Smooth muscle cell (in vitro differentiated cells): Measurements from ENCODE around the gene FAM98A. TPM values are rescaled to one million over a fixed set of nuclear protein-coding genes. Genes with fewer than 3 reads are reported as not detected.

Experiments used
- DNase-seq: peaks from one replicate; lab custom pipeline; 2025; ENCODE audit not compliant: unreplicated experiment; lab: John Stamatoyannopoulos, UW
- H2AFZ ChIP-seq: fragments of 200-600 bp; sonication (generic); 2 replicates; pipeline ENCODE4 v1.6.0; 2016; ENCODE audit warnings: antibody characterized with exemption, low read depth, mild to moderate bottlenecking
- H3F3A ChIP-seq: fragments of 200-600 bp; sonication (generic); 2 replicates; pipeline ENCODE4 v1.6.0; 2017; ENCODE audit warnings: antibody characterized with exemption, low read depth
- H3K27ac ChIP-seq: fragments of 200-600 bp; sonication (generic); 2 replicates; pipeline ENCODE4 v1.5.1; 2016; ENCODE audit warnings: low read depth, mild to moderate bottlenecking
- H3K27me3 ChIP-seq: fragments of 200-600 bp; sonication (generic); 2 replicates; pipeline ENCODE4 v1.6.1; 2016; ENCODE audit warnings: low read depth, mild to moderate bottlenecking
- H3K36me3 ChIP-seq: fragments of 200-600 bp; sonication (generic); 2 replicates; pipeline ENCODE4 v1.5.1; 2016; ENCODE audit warnings: low read depth
- H3K4me1 ChIP-seq: fragments of 200-600 bp; sonication (generic); 2 replicates; pipeline ENCODE4 v1.5.1; 2016; ENCODE audit warnings: low read depth
- H3K4me2 ChIP-seq: fragments of 200-600 bp; sonication (generic); 2 replicates; pipeline ENCODE4 v1.6.0; 2016; ENCODE audit warnings: mild to moderate bottlenecking
- H3K4me3 ChIP-seq: fragments of 200-600 bp; sonication (generic); 2 replicates; pipeline ENCODE4 v1.5.1; 2016; ENCODE audit warnings: mild to moderate bottlenecking
- H3K79me2 ChIP-seq: fragments of 200-600 bp; sonication (generic); 2 replicates; pipeline ENCODE4 v1.6.0; 2016; ENCODE audit warnings: low read depth, mild to moderate bottlenecking
- H3K9ac ChIP-seq: fragments of 200-600 bp; sonication (generic); 2 replicates; pipeline ENCODE4 v1.6.0; 2016; ENCODE audit warnings: low read depth
- H3K9me3 ChIP-seq: fragments of 200-600 bp; sonication (generic); replicated peaks from 2 replicates; pipeline ENCODE4 v1.5.1; 2016; ENCODE audit warnings: low read depth
- H4K20me1 ChIP-seq: fragments of 200-600 bp; sonication (generic); 2 replicates; pipeline ENCODE4 v1.6.0; 2016; ENCODE audit warnings: low read depth
- CTCF ChIP-seq: fragments of 200-600 bp; sonication (generic); IDR thresholded peaks from 2 replicates; pipeline ENCODE4 v1.5.1; 2017; ENCODE audit warnings: borderline replicate concordance, mild to moderate bottlenecking, antibody characterized with exemption; ENCODE audit not compliant: insufficient read depth, poor library complexity, severe bottlenecking
- WGBS: methylation state at CpG from one replicate; pipeline ENCODE4 v1.1.7; 2016; ENCODE audit warnings: low lambda C conversion rate; 5-methylcytosine and 5-hydroxymethylcytosine counted together
- polyA plus RNA-seq: library from polyadenylated mRNA; unstranded; fragments of >200 nt; fragmentation: Nextera tagmentation; extraction: Ambion mirVana; gene quantifications from 2 replicates; pipeline ENCODE4 v1.2.1, GENCODE V29; 2016
- total RNA-seq: library from RNA; depleted of rRNA; stranded (reverse); fragments of >200 nt; gene quantifications from 2 replicates; pipeline ENCODE4 v1.2.3, GENCODE V29; 2014

Gene FAM98A
- total and polyA plus RNA-seq, 2 experiments from 2014 or later, result 53.5 to 62.4 TPM

- WGBS, result 94% methylated on average over 3 of the region's 3 CpGs
- Histone ChIP-seq H4K20me1 (peaks cover 62% of the 10 kb centered on the region), H3K4me1 (peaks cover 16% of the 10 kb centered on the region), H3K27ac (no peak overlapping the region), H3K4me3 (no peak overlapping the region), H3K36me3 (peaks cover 22% of the 10 kb centered on the region), H3K4me2 (no peak overlapping the region), H3K9ac (no peak overlapping the region), H3K79me2 (peaks cover 76% of the 10 kb centered on the region), H3K9me3 (no peaks in the 10 kb centered on the region), H3K27me3 (no peaks in the 10 kb centered on the region), H3F3A (no peaks in the 10 kb centered on the region), H2AFZ (no peak overlapping the region)
- TF ChIP-seq CTCF, result no peak
- DNase-seq, result no peak
Observed at GRCh38 chr2:33595385-33595784, 3.7 kb downstream of the FAM98A start.

- H3K27me3 ChIP-seq, result no peaks in the 10 kb centered on the region
- H3K36me3 ChIP-seq, result peaks cover 52% of the 10 kb centered on the region
- no peaks in the 10 kb centered on the region for H3K9me3 ChIP-seq
- TF ChIP-seq CTCF, result no peak
- H3K4me2 ChIP-seq, result no peak overlapping the region
- H3K27ac ChIP-seq, result no peak overlapping the region
- H3K79me2 ChIP-seq, result peaks cover 31% of the 10 kb centered on the region
- WGBS, result 79% methylated on average over 1 of the region's 1 CpG
- no peak overlapping the region for H2AFZ ChIP-seq
- DNase-seq, result no peak
- H3K9ac ChIP-seq, result no peak overlapping the region
- H3F3A ChIP-seq, result peaks cover 4% of the 10 kb centered on the region
- peaks cover 62% of the 10 kb centered on the region for H4K20me1 ChIP-seq
- H3K4me1 ChIP-seq, result no peaks in the 10 kb centered on the region
- H3K4me3 ChIP-seq, result no peak overlapping the region
Observed at GRCh38 chr2:33589444-33589843, 9.7 kb downstream of the FAM98A start.

- no peak overlapping the region for H3K9ac ChIP-seq
- no peaks in the 10 kb centered on the region for H3K27me3 ChIP-seq
- H3K9me3 ChIP-seq, result no peaks in the 10 kb centered on the region
- peaks cover 52% of the 10 kb centered on the region for H3K36me3 ChIP-seq
- TF ChIP-seq CTCF, result no peak
- peaks cover 52% of the 10 kb centered on the region for H4K20me1 ChIP-seq
- DNase-seq, result no peak
- no peak overlapping the region for H3K4me3 ChIP-seq
- peaks cover 21% of the 10 kb centered on the region for H3K79me2 ChIP-seq
- H2AFZ ChIP-seq, result no peak overlapping the region
- H3K4me1 ChIP-seq, result no peaks in the 10 kb centered on the region
- H3K27ac ChIP-seq, result no peak overlapping the region
- H3F3A ChIP-seq, result peaks cover 4% of the 10 kb centered on the region
- H3K4me2 ChIP-seq, result no peak overlapping the region
- WGBS, result 94% methylated on average over 2 of the region's 2 CpGs
Observed at GRCh38 chr2:33588232-33588631, 10.9 kb downstream of the FAM98A start.

- no peak for TF ChIP-seq CTCF
- 91% methylated on average over 2 of the region's 2 CpGs for WGBS
- H3K4me2 ChIP-seq, result no peak overlapping the region
- H3K27ac ChIP-seq, result no peak overlapping the region
- peaks cover 9% of the 10 kb centered on the region for H3K79me2 ChIP-seq
- H3F3A ChIP-seq, result peaks cover 4% of the 10 kb centered on the region
- no peaks in the 10 kb centered on the region for H3K4me1 ChIP-seq
- H2AFZ ChIP-seq, result no peak overlapping the region
- peaks cover 40% of the 10 kb centered on the region for H4K20me1 ChIP-seq
- H3K4me3 ChIP-seq, result no peak overlapping the region
- no peak overlapping the region for H3K9ac ChIP-seq
- peaks cover 54% of the 10 kb centered on the region for H3K36me3 ChIP-seq
- H3K9me3 ChIP-seq, result no peaks in the 10 kb centered on the region
- no peaks in the 10 kb centered on the region for H3K27me3 ChIP-seq
- DNase-seq, result no peak
Observed at GRCh38 chr2:33586766-33587165, 12.3 kb downstream of the FAM98A start.
